Upper lobe of left lung (tissue), 4 donors: ENCODE measurements around the gene SAMMSON.

Source experiments
- POLR2A ChIP-seq, 4 donors: fragments of 450-650 bp; IDR thresholded peaks; one replicate each; pipeline ENCODE4 v1.5.1; 2016 to 2017; ENCODE audit warnings: antibody characterized with exemption in 4 of 4, mild to moderate bottlenecking in 2 of 4
- TF ChIP-seq, protein P1 (sequence below), 6 experiments: fragments of 450-650 bp in 4 of 6; fragments of 200-600 bp in 2 of 6; sonication (generic) in 2 of 6; IDR thresholded peaks; one replicate each; pipeline ENCODE4 v1.5.1; 2016 to 2019; ENCODE audit warnings: antibody characterized with exemption in 6 of 6

- TF ChIP-seq, protein P1, sequence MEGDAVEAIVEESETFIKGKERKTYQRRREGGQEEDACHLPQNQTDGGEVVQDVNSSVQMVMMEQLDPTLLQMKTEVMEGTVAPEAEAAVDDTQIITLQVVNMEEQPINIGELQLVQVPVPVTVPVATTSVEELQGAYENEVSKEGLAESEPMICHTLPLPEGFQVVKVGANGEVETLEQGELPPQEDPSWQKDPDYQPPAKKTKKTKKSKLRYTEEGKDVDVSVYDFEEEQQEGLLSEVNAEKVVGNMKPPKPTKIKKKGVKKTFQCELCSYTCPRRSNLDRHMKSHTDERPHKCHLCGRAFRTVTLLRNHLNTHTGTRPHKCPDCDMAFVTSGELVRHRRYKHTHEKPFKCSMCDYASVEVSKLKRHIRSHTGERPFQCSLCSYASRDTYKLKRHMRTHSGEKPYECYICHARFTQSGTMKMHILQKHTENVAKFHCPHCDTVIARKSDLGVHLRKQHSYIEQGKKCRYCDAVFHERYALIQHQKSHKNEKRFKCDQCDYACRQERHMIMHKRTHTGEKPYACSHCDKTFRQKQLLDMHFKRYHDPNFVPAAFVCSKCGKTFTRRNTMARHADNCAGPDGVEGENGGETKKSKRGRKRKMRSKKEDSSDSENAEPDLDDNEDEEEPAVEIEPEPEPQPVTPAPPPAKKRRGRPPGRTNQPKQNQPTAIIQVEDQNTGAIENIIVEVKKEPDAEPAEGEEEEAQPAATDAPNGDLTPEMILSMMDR (IDR thresholded peaks at IDR 0.05): no peak
- no peak for TF ChIP-seq POLR2A (IDR thresholded peaks at IDR 0.05)
These were observed 72.6 kb downstream of the SAMMSON start for GRCh38 chr3:70072180-70072579.
